GM18858 (cell line): ENCODE data around the gene DCST2.
A peak's percentile ranks its signal among the peaks of the same experiment; 100 is the strongest.
"Not testable (repeated sequence)": the region's sequence is repeated elsewhere in the genome, so short reads cannot be mapped to it uniquely, and the experiment has no call there.

Source experiments
- ATAC-seq: cut with Tn5 transposase; IDR thresholded peaks from one replicate; pipeline ENCODE4 v1.9.1; 2021; ENCODE audit not compliant: unreplicated experiment

The DCST2 gene

DNA sequence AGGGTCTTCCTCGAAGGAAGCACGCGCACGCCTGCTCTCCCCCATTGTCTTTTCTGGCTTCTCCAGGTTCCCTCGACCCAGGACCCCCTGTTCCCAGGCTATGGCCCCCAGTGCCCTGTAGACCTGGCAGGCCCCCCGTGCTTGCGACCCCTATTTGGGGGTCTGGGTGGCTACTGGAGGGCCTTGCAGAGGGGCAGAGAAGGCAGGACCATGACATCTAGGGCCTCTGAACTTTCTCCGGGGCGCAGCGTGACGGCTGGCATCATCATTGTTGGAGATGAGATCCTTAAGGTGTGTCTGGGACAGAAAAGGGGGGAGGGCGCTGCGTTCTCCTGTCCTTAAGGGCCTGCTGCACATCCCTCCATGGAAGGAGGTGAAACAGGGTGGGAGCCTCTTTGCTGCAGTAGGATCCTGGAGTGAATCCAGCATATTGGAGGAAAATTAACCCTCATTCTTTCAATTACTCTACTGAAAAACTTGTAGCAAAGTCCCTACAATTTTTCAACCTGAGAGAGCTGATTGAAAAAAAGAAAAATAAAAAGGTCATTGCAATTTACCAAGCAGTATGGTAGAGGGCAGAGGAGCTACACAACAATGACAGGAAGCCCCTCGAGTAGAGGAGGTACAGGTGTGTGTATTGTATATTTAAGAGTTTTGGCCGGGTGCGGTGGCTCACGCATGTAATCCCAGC is 49.7 kb downstream of the DCST2 start:
- no peak for ATAC-seq

DNA sequence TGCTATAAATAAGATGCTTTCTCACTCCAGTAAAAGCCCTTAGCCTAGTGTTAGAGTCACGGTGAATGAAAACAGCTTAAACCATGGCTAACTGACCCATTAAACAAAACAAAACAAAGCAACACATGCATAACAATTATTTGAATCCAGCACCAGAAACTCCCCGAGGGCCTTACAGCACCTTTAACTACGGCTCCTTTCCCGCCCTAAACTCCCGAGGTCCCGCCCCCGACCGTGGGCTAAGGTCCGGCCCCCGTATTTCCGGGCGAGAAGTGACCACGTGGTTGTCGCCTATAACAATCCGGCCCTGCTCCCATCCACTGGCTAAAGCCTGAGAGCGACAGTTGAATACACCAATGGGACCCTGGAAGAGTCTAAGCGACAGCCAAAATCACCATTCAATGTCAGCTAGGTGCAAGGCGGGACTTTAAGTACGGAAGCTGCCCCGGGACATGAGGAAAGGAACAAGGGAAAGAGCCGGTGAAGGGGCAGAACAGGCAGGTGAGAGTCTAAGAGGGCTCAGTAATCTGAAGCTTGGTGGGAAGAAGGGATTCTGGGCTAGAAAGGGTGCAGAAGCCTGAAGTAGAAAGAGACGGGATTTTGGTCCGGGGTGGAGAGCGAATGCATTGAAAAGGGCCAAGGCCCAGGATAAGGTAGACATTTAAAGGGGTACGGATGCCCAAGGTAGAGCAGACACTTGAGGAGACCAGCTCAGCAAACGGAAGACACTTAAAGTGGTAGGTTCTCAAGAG is 50.5 kb downstream of the DCST2 start, which contains the start of gene FLAD1:
Gene FLAD1 (plus strand): TSS at position 448 of the 752 bp plus-strand sequence. CDS start 351 bp downstream, outside the sequence.
- peak; percentile 95 for ATAC-seq

DNA sequence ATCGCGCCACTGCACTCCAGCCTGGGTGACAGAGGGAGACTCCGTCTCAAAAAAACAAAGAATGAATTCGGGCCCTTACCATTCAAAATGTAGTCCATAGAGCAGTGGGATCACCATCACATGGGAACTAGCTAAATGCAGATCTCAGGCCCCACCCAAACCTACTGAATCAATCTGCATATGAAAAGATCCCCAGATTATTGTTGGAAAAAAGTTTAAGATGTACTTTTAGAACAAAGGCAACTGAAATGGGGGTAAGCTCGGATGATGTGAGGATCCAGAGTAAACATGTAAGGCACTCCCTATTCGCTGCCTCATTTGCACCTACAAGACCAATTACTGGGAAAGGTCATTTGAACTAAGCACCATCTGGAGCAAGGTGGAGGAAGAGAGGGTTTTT is 51.2 kb downstream of the DCST2 start:
- no peak for ATAC-seq

DNA sequence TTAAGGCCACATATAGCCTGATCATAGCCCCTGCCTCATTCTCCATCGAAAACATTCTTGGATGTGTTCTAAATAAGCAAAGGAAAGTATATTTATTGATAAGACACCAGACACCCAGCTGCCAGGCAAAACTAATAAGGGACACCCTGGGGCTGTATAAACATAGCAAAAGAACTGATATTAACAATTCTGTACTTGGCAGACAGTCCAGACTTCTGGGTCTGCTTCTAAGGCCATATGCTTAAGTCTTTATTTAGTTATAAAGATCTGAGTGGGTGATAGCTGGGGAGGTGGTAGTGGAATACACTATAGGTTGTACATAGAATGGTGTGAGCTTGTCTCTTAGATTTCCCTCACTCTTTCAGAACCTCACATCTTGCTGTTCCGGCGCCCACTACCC is 55.2 kb downstream of the DCST2 start:
- ATAC-seq = no peak

DNA sequence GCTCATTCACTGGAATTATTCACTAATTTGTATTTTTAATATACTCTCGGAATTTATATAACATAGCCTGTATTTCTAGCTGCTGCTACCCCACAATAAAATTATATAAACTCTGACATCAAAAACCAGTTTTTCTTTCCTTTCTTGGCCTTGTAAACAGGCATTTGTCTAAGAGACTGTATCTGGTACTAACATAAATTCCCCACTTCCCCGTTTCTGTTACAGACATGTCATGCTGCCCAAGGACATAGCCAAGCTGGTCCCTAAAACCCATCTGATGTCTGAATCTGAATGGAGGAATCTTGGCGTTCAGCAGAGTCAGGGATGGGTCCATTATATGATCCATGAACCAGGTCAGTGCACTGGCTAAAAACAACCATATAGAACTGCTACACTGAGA is 55.8 kb downstream of the DCST2 start:
- ATAC-seq = not testable (repeated sequence)

DNA sequence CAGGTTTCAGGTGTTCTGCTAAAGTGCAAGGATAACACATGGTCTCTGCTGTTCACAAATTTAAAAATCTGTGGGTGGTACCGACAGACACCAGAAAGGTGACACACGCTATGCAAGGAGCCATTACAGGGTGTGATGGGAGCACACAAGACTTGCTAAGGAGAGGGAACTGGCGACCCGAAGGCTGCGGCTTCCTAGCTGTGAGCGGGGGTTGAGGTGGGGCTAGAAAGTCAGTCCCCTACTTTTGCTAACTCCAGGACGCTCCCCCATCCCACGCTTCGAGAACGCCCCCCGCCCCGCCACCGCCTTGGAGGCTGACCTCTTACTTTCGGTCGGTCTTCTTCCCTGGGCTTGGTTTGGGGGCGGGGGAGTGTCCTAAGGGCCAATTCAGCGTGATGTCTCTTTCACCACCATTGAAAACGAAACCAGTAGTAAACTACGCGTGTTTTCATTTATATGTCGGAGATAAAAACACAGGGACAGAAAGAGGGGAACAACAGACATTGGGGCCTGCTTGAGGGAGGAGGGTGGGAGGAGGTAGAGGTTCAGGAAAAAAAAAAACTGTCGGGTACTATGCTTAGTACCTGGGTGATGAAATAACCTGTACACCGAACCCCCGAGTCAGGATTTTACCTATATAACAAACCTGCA is 58.0 kb downstream of the DCST2 start:
- no peak for ATAC-seq

DNA sequence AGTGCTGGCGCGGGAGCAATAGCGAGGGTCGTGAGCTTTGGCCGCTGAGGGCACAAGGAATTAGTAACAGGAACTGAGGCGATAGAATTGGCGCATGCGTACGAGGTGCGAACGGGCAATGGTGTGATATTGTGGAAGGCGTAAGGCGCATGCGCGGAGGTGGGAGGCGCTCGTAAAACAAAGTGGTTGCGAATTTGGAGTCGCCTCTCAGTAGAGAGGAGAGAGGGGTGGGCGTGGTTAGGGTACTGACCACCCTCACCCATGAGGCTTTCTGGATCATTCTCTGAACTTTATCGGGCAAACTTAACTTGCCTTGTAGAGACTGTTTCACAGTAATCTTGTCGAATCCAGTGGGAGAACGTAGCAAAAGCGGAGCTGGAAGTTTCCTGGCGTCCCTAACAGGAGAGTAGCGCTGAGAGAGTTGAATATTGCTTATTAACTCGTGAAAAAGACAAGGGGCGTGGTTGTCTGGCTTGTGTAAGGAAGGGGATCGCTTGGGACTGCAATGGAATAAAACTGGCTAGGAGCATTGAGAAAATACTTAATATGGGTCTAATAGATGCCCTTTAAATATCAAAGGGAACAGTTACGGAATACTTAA is 58.7 kb downstream of the DCST2 start:
- peak; percentile 26 for ATAC-seq

DNA sequence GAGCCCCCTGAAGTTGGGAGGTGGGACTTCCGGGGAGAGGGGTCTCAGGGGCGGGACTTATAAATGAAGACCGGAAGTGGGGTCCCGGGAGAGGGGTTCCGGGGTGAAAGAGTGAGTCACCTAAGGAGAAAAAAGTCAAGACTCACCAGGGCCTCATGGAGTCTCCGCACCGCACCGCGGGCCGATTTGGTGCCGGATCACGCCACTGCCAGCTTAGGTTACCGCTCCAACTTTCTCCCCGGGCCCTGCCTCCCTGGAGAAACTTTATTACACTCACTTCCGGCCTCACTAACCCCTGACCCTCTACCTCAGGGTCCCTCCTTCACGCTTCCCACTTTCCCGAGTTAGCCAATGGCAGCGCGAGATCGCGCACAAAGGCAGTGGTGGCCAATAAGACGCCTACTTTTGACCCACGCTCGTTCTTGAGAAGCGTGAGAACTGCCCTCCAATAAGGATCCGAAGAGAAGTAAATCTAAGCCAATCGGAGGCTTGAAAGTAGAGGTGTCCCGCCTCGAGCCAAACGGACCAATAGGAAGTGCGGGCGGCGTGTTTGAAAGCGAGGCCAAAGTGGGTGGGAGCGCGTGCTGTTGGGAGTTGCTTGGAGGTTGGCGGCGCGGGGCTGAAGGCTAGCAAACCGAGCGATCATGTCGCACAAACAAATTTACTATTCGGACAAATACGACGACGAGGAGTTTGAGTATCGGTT is 59.3 kb downstream of the DCST2 start, which contains the start of gene CKS1B:
Gene CKS1B (plus strand): TSS at position 580 of the 706 bp plus-strand sequence. CDS start 65 bp downstream, at position 645.
- ATAC-seq = peak; percentile 74

DNA sequence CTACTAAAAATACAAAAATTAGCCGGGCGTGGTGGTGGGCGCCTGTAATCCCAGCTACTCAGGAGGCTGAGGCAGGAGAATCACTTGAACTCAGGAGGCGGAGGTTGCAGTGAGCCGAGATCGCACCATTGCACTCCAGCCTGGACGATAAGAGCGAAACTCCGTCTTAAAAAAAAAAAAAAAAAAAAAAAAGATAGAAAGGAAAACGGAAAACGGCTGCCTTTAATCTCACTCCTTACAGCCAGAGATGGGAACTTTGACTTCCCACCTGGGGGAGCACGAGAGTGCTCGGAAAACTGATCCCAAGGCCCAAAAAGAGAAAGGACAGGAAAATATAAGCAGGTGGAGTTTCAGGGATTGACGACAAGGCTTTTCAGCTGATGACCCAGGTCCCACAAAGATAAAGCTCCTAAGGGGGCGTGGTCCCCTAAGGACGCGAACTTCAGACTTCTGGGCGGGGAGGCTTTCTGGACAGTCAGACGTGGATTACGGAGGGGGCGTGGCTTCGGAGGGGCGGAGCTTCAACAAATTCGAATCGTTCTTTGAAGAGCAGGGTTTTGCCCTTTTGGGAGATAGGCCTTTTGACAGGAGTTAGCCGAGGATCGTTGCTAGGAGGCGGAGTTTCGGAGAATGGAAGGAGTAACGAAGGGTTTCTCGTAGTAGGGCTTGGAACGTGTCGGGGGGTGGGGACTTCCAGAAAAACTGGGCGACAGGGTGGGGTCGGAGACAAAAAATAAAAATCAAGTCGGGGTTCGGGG is 60.1 kb downstream of the DCST2 start:
- no peak for ATAC-seq

DNA sequence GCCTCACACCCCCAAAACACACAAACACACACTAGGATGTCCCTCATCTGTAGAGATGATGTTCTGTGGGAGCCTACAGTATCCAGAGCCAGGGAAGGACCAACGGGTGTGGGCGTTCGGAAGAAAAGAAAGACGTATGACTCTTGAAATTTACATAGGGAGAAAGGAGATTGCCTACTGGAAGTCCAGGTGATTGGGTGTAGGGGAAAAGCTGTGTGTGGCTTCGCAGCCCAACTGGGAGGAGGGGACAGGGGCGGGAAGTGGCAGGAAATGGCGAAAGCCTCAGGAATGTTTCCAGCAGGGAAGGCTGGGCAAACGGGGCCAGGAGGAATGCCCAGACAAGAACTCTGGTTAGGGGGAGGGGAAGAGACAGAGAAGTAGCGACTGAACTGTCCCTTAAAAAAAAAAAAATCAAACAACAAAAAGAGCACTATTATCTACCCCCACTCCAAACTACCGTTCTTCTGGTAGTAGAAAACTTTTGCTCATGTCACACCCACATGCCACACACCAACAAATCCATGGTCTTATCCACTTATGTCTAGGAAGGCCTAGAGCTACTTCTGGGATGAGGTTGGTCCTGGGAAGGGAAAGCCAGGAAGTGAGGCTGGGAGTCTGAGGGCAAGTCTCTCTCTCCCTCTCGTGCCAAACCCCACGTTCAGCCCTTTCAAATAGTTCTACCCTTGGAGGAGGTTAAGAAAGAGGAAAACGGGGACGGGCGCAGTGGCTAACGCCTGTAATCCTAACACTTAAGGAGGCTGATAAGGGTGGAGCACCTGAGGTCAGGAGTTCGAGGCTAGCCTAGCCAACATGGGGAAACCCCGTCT is 60.9 kb downstream of the DCST2 start:
- ATAC-seq = no peak

DNA sequence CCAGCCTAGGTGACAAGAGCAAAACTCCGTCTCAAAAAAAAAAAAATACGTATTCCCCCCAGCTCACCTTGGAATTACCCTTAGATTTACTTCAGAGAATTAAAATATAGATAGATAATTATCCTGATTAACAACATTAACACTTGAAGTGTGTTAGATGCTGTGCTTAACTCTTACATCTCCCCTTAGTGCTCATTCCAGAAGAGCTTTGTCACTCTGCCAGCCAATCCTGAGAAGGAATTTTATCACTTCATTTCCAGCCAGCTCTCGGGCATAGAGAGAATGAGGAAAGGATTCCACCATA is 61.4 kb downstream of the DCST2 start:
- no peak for ATAC-seq

DNA sequence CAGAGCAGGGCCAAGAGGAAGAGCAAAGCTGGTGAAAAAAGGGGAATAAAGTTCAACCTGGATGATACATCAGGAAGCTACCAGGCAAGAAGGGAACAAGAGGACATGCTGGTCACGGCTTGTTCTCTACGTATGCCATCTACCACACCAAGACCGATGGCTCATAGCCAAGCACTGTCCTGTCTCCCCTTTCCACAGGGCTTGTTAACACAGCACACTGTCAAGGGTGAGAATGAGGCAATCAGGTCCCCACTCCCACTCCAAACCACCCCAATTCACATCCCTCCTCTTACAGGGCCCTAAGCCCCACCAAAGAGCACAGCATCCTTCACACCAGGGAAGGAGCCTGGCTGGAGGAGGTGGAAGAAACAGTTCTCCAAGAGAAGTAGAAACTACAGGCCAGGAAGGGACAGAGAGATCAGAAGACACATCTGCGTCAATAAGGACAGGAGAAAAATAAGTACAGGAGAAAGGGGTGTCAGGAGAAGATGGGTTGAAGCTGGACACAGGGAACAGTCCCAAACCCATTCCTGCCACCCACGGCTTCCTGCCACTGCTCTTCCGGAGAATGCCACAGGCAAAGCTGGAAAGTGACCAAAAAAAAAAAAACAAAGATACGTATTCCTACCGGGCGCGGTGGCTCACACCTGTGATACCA is 62.1 kb downstream of the DCST2 start:
- ATAC-seq = no peak

DNA sequence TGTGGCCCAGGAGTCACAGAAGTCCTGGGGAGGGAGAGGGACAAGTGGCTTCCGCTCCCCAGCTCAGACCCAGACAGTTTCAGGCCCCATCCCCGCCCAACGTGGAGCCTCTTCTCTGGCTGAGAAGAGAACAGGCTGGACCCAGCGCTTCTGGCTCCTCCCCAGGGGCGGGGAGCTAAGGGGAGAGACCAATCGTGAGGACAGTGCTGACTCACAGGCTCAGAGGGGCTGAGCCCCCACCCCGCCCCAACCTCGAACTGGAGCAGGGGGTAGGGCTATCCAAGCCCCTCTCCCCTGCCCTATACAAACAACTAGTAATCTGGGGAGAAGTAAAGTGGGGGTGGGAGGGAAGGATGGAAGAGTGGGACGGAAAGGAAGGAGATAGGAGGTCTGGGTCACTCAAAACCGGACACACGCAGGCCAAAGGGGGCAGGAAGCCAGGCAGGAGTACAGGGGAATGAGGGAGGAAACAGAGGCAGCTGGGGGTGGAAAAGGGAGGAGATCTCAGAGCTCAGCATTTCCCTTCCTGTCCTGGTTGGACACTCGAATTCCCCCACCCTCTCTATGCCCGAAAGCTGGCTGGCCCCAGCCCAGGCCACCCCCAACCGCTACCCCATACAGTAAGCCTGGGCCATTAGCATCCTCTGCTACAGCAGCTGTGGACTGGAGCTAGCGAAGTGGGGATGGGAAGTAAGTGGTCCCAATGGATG is 62.8 kb downstream of the DCST2 start, which contains the start of gene SHC1:
Gene SHC1 (minus strand): TSS at position 117 of the 710 bp plus-strand sequence. CDS start 221 bp downstream, outside the sequence.
- no peak for ATAC-seq

DNA sequence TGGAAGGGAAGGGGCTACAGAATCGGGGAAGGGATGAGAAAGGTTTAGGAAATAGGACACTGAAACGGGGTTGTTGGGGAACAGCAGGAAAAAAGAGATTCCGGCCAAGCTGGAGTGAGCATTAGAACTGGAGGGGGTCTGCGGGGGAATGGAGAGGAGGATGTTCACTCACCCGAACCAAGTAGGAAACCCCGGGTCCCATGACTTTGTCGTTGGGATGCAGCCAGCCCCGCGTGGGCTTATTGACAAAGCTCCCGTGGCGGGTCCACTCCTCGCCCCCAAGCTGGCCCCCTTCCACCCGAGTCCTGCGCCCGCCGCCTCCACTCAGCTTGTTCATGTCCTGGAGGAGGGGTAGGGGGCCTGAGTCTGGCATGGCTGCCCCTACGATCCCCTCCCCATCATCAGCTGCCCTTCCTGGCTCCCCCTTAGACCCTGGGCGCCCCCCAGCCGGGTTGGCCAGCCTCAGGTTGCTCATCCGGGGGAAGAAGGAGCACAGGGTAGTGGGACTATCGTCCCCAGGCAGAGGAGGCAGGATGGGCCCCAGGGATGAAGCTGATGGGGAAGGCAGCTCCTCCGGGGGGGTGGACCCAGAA is 63.6 kb downstream of the DCST2 start:
- ATAC-seq = no peak

DNA sequence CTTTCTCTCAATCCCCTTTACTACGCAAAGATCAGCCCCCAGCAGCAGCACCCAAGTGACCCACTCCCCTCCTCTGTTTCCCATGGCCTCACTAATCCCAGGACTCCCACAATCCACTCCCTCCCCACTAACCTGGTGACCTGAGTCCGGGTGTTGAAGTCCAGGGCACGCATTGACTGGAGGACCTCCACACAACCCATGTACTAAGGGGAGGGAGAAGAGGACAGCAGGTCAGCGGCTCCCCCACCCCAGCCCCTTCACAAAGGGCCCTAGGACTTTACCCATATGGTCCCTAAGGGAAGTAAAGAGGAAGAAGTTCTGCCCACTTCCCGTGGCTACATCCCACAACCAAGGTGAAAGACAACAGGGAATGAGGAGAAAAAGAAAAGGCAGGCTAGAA is 64.3 kb downstream of the DCST2 start:
- ATAC-seq = no peak

DNA sequence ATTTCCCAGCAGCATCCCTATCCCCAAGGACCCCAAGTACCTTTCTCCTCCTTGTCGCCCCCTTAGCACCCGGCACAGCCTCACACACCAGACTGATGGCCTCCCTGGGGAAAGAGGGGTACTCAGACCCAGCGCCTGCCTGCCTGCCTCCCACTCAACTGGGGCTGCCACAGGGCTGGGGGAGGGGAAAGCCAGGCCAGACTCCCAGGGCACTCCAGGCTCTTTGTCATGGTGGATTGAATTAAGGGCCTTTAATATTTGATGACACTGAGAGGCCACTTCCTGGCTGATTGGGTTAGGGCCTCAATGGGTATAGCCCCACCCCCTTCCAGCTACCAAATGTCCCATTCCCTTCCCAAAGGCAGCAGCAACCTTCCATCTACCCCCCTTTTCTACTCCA is 64.8 kb downstream of the DCST2 start:
- no peak for ATAC-seq
